ENCODE results near the gene SPATA13. TPM values are rescaled to one million over a fixed set of nuclear protein-coding genes. Genes with fewer than 3 reads are reported as not detected.

SPATA13 gene
- total RNA-seq, 1 donor from 2014 or later: 11.9 TPM

DNA sequence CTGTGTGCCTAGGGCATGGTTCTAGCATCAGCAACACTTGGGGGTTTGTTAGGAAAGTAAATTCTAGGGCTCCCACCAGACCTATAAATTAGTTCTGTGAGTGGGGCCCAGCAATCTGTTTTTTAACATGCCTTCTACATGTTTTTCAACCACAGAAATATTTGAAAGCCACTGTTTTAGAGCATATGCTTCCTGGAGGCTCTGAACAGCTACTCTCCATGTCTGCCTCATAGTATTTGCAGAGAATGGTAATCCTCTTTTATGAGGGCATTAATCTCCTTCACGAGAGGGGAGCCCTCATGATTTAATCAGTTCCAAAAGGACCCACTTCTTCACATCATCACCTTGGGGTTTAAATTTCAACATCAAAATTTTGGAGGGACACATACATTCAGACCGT is 6.0 kb downstream of the SPATA13 start:
- DNase-seq (ENCODE audit: low read depth): no peak

- DNase-seq (ENCODE audit: low read depth): no peak
These were observed 7.3 kb downstream of the SPATA13 start for GRCh38 chr13:24167666-24168391.

DNA sequence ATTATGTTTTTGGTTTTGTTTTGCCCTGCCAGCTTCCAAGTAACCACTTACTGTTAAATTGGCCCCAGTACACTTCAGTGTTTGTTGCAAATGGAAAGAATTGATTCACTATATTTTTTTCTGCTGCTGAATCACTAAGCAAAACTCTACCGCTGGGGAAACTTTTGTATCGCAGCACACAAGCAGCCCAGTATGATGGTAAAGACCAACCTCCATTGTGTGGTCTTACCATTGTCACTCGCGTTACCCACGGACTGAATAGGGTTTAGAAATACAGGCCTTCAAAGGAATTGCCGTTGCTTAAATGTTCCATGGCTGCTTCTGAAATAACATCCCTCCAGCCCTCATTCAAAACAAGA is 7.9 kb downstream of the SPATA13 start:
- no peak for DNase-seq (ENCODE audit: low read depth)

GRCh38 chr13:24168979-24169378 is 8.5 kb downstream of the SPATA13 start:
- DNase-seq (ENCODE audit: low read depth): peak; percentile 61

DNA sequence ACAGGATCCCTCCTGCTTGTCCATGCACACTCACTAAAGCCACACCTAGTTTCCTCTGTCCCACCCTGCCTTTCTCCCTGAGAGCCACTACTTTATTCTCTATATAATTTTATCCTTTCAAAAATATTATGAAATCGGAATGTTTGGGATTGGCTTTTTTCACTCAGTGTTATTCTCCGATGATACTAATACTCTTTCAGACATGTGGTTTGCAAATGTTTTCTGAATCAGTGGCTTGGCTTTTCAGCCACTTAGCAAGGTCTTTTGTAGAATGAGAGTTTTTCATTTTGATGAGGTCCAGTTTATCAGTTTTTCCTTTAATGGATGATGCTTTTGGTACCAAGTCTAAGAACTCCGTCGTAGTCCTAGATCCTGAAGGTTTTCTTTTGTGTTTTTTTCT is 11.6 kb downstream of the SPATA13 start:
- DNase-seq (ENCODE audit: low read depth): no peak

- no peak for DNase-seq (ENCODE audit: low read depth)
These were observed 13.3 kb downstream of the SPATA13 start for GRCh38 chr13:24173795-24174194.

DNA sequence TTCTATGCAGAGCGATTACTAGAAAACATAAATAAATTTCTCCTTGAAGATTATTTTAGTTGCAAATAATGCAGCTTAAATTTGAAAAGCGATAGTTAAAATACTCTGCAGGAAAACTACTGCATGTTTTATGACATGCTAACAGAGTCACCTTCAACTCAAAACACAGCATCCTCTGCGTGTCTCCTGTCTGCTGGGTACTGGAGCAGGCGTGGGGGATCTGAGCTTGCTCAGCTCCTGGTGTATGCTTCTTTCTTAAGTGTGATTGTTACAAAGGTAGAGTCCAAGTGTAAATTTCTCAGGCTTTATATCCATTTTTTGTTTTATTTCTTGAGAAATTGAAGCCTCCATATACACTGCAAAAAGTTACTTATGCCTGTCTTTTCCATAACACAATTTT is 15.3 kb downstream of the SPATA13 start:
- no peak for DNase-seq (ENCODE audit: low read depth)

DNA sequence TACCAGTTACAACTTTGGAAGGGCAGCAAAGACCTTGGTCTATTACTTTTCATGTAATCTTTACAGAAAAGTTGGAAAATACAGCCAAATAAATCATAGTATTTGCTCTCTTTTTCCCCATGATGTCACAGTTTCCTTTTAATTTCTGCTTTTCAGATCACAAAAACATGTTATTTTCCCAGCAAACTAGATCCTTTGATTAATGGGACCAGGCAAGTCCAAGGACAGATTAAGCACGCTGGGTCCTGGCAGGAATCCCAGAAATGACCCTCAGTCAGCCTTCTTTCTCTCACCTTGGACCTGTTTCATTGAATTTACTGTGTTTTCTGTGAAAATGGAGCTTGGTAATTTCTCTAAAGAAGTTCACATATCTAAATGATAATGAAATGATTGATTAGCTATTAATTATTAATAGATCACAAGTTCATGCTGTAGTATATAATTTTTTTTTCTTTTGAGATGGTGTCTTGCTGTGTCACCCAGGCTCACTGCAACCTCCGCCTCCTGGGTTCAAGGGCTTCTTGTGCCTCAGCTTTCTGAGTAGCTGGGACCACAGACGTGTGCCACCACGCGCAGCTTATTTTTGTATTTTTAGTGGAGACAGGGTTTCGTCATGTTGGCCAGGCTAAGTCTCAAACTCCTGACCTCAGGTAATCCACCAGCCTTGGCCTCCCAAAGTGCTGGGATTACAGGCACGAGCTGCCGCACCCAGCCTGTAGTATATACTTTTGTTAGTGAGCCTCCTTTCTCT is 16.0 kb downstream of the SPATA13 start:
- no peak for DNase-seq (ENCODE audit: low read depth)

GRCh38 chr13:24178847-24179485 is 18.4 kb downstream of the SPATA13 start:
- no peak for DNase-seq (ENCODE audit: low read depth)

DNA sequence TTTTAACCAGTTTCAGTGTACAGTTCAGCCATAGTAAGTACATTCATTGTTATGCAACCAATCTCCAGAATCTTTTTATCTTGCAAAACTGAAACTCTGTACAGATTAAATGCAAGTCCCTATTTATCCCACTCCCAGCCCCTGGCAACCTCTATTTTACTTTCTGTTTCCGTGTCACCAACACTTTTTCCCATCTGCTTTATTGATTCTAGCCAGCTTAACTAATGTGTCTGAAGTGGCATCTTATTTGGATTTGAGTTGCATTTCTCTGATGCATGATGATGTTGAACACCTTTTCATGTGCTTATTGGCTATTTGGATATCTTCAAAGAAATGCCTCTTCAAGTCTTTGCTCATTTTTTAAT is 18.9 kb downstream of the SPATA13 start:
- no peak for DNase-seq (ENCODE audit: low read depth)

DNA sequence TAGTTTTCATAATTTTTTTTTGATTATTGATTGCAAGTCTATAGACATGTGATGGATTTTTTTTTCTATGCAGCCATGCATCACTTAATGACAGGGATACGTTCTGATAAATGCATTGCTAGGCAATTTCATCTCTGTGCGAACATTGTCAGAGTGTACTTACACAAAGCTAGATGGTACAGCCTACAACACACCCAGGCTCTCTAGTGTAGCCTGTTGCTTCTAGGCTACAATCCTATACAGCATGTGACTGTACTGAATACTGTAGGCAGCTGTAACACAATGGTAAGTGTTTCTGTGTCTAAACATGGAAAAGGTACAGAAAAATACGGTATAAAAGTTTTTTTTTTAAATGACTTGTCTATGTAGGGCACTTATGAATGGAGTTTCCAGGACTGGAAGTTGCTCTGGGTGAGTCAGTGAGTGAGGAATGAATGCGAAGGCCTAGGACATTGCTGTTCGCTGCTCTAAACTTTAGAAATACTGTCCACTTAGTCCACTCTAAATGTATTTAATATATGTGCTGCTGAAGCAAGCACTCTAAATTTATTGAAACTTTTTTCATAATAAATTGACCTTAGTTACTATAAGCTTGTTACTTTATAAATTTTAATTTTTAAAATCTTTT is 20.3 kb downstream of the SPATA13 start:
- DNase-seq (ENCODE audit: low read depth): no peak

DNA sequence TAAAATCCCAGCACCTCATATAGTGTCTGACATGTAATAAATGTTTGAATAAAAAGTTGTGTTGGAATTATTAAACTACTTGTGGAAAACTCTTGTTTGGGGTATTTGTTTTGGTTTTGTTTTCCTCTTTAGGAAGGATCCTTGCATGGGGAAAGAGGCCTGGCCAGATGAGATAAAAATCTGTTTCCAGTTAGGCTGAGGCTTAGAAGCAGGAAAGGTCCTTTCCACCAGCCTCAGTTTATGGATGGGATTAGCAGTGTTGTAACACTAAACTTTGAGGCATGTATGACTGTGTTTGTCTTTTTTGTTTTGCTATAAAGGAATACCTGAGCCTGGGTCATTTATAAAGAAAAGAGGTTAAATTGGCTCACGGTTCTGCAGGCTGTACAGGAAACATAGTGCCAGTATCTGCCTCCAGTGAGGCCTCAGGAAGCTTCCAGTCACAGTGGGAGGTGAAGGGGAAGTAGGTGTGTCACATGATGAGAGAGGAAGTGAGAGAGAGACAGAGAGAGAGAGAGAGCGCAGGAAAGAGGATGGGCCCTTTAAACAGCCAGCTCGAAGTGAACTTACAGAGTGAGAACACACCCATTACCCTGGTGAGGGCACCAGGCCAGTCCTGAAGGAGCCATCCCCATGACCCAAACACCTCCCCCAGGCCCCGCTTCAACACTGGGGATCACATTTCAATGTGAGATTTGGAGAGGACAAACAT is 21.6 kb downstream of the SPATA13 start:
- DNase-seq (ENCODE audit: low read depth): no peak

DNA sequence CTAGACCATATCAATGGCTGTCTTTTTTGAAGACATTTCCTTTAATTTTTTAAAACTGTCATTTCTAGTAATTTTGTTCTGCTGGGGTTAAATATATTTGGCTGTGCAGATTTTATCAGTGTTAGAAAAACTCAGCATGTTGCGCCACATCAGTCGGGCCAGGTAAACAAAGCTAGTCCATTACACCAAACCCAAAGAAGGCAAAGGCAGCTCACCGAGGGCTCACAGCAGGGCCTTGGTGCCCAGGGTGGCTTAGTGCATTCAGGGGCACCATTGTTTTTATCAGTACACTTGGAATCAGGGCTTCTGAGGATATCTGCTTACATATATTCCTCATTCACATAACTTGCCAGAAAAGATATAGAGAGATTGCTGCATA is 22.2 kb downstream of the SPATA13 start:
- DNase-seq (ENCODE audit: low read depth): no peak

- no peak for DNase-seq (ENCODE audit: low read depth)
These were observed 23.2 kb downstream of the SPATA13 start for GRCh38 chr13:24183741-24184182.

DNA sequence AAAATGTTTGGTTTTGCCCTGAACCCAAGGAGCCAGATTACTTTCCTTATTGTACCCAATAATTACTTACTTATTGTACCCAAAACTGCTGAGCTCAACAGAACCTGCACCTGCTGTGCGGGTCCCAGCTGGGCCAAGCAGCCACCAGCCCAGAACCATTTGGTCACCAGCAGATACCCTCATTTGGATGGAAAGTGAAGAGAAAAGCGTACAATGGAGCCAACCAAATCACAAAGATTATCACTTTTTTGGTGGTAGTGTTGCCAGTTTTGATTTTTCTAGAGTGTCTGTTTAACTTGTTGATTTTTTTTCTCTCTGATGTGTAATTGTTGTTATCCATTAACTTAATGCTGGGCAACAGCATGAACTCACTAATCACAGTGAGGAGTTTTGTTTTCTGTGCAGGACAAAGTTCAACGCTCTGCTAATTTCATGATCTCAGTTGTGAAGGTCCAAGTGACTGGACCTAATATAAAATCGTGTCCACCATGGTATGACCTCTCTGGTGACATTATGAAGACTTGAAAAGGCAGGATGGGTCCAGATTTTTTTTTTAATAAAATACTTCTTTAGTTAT is 23.8 kb downstream of the SPATA13 start:
- DNase-seq (ENCODE audit: low read depth): no peak

DNA sequence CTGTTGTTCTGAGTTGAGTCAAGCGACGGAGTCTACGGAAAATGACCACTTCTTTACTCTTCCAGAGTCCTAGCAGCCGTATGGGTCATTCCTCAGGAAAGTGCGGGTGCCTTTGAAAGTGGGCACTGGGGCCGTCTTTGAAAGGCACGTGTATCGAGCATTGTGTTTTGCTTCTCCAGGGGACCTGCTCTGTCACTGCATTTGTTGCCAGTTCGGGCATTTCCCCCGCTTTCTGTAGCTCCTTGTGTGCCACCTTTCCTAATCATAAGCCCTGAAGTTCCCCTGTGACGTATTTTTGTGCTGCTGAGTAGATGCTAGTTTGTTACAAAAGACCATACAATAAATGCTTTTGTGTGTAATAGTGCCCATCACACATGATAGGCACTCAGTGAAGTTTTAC is 24.4 kb downstream of the SPATA13 start:
- no peak for DNase-seq (ENCODE audit: low read depth)

GRCh38 chr13:24185591-24186232 is 25.2 kb downstream of the SPATA13 start:
- DNase-seq (ENCODE audit: low read depth): no peak

GRCh38 chr13:24187185-24187584 is 26.7 kb downstream of the SPATA13 start:
- no peak for DNase-seq (ENCODE audit: low read depth)

GRCh38 chr13:24192057-24192810 is 31.7 kb downstream of the SPATA13 start:
- DNase-seq (ENCODE audit: low read depth): no peak

GRCh38 chr13:24192811-24193162 is 32.3 kb downstream of the SPATA13 start:
- no peak for DNase-seq (ENCODE audit: low read depth)

Measured in myocyte (in vitro differentiated cells).